Neural progenitor cell (in vitro differentiated cells): ENCODE data around the gene CCDC15. TPM values are rescaled to one million over a fixed set of nuclear protein-coding genes. Genes with fewer than 3 reads are reported as not detected.

ENCODE experiments used
- DNase-seq: peaks from one replicate; pipeline ENCODE4 v3.0.0-alpha.2; 2016; ENCODE audit warnings: low spot score
- H2AFZ ChIP-seq: fragments of 200-600 bp; sonication (generic); replicated peaks from 2 replicates; pipeline ENCODE4 v1.6.1; 2016; ENCODE audit warnings: antibody characterized with exemption
- H3F3A ChIP-seq: fragments of 200-600 bp; sonication (generic); 2 replicates; pipeline ENCODE4 v1.6.1; 2016; ENCODE audit warnings: antibody characterized with exemption, low read depth
- H3K27ac ChIP-seq: fragments of 200-600 bp; sonication (generic); 2 replicates; pipeline ENCODE4 v1.5.1; 2016; ENCODE audit warnings: mild to moderate bottlenecking
- H3K27me3 ChIP-seq: fragments of 200-600 bp; sonication (generic); 2 replicates; pipeline ENCODE4 v1.6.1; 2016; ENCODE audit warnings: mild to moderate bottlenecking, moderate library complexity
- H3K36me3 ChIP-seq: fragments of 200-600 bp; sonication (generic); 2 replicates; pipeline ENCODE4 v1.5.1; 2016
- H3K4me1 ChIP-seq: fragments of 200-600 bp; sonication (generic); 2 replicates; pipeline ENCODE4 v1.6.1; 2016; ENCODE audit warnings: mixed run types
- H3K4me2 ChIP-seq: fragments of 200-600 bp; sonication (generic); 2 replicates; pipeline ENCODE4 v1.6.1; 2016
- H3K4me3 ChIP-seq: fragments of 200-600 bp; sonication (generic); 2 replicates; pipeline ENCODE4 v1.5.1; 2016
- H3K79me2 ChIP-seq: fragments of 200-600 bp; sonication (generic); 2 replicates; pipeline ENCODE4 v1.6.1; 2016; ENCODE audit warnings: low read depth
- H3K9ac ChIP-seq: fragments of 200-600 bp; sonication (generic); 2 replicates; pipeline ENCODE4 v1.6.1; 2016
- H3K9me3 ChIP-seq: fragments of 200-600 bp; sonication (generic); 2 replicates; pipeline ENCODE4 v1.5.1; 2016; ENCODE audit warnings: low read depth
- H4K20me1 ChIP-seq: fragments of 200-600 bp; sonication (generic); 2 replicates; pipeline ENCODE4 v1.6.1; 2016; ENCODE audit warnings: low read depth
- H3K27ac Mint-ChIP-seq: 3 replicates; pipeline ENCODE4 v1.8.0; 2021; ENCODE audit warnings: mixed read lengths
- H3K27me3 Mint-ChIP-seq: 2 replicates; pipeline ENCODE4 v1.8.0; 2022; ENCODE audit warnings: low read depth, mild to moderate bottlenecking, inconsistent platforms, moderate library complexity, mixed read lengths; ENCODE audit not compliant: insufficient read depth
- H3K36me3 Mint-ChIP-seq: 3 replicates; pipeline ENCODE4 v1.8.0; 2021; ENCODE audit warnings: mixed read lengths
- H3K4me1 Mint-ChIP-seq: 3 replicates; pipeline ENCODE4 v1.8.0; 2021; ENCODE audit warnings: mixed read lengths
- H3K4me3 Mint-ChIP-seq: 3 replicates; pipeline ENCODE4 v1.8.0; 2021; ENCODE audit warnings: mild to moderate bottlenecking, moderate library complexity, mixed read lengths
- H3K9me3 Mint-ChIP-seq: 3 replicates; pipeline ENCODE4 v1.8.0; 2020; ENCODE audit warnings: mixed read lengths
- CTCF ChIP-seq: fragments of 200-600 bp; sonication (generic); IDR thresholded peaks from 2 replicates; pipeline ENCODE4 v1.5.1; 2017; ENCODE audit warnings: antibody characterized with exemption, mild to moderate bottlenecking
- EZH2 ChIP-seq: fragments of 200-600 bp; sonication (generic); IDR thresholded peaks from 2 replicates; pipeline ENCODE4 v1.6.1; 2017; ENCODE audit warnings: antibody characterized with exemption, mild to moderate bottlenecking, moderate library complexity
- EZH2phosphoT487 ChIP-seq: fragments of 200-600 bp; sonication (generic); IDR thresholded peaks from 2 replicates; pipeline ENCODE4 v1.6.1; 2017; ENCODE audit warnings: antibody characterized with exemption
- total RNA-seq: library from RNA; depleted of rRNA; stranded (reverse); fragments of >200 nt; gene quantifications from 2 replicates; pipeline ENCODE4 v1.2.3, GENCODE V29; 2015; ENCODE audit warnings: low replicate concordance

The CCDC15 gene
- total RNA-seq, 1 donor from 2014 or later: 11.2 TPM

- peaks cover 16% of the 10 kb centered on the region for H3K27me3 Mint-ChIP-seq
- DNase-seq: no peak
- Histone ChIP-seq H3K79me2 (no peaks in the 10 kb centered on the region), H3K27ac (no peak overlapping the region), H3K4me1 (peaks cover 4% of the 10 kb centered on the region), H3K27me3 (no peaks in the 10 kb centered on the region), H2AFZ (no peak overlapping the region), H3K4me3 (no peak overlapping the region), H3K9me3 (no peaks in the 10 kb centered on the region), H4K20me1 (no peaks in the 10 kb centered on the region), H3K9ac (no peak overlapping the region), H3F3A (no peaks in the 10 kb centered on the region), H3K36me3 (no peaks in the 10 kb centered on the region), H3K4me2 (no peak overlapping the region)
- TF ChIP-seq EZH2phosphoT487 (no peak), CTCF (no peak), EZH2 (no peak)
- H3K36me3 Mint-ChIP-seq: no peaks in the 10 kb centered on the region
- H3K27ac Mint-ChIP-seq: no peak overlapping the region
- peaks cover 7% of the 10 kb centered on the region for H3K4me1 Mint-ChIP-seq
- H3K4me3 Mint-ChIP-seq: no peak overlapping the region
- H3K9me3 Mint-ChIP-seq: no peaks in the 10 kb centered on the region
Measured at GRCh38 chr11:125078516-125079140, 124.6 kb downstream of the CCDC15 start.

- no peaks in the 10 kb centered on the region for H3K27me3 ChIP-seq
- H3K4me1 ChIP-seq: peaks cover 4% of the 10 kb centered on the region
- H3K79me2 ChIP-seq: no peaks in the 10 kb centered on the region
- Mint-ChIP-seq H3K27ac (no peak overlapping the region), H3K4me1 (peaks cover 7% of the 10 kb centered on the region), H3K27me3 (peaks cover 10% of the 10 kb centered on the region), H3K36me3 (no peaks in the 10 kb centered on the region), H3K9me3 (no peaks in the 10 kb centered on the region), H3K4me3 (no peak overlapping the region)
- H3K36me3 ChIP-seq: no peaks in the 10 kb centered on the region
- no peak overlapping the region for H3K4me2 ChIP-seq
- no peak overlapping the region for H3K27ac ChIP-seq
- no peak overlapping the region for H3K4me3 ChIP-seq
- H3F3A ChIP-seq: no peaks in the 10 kb centered on the region
- no peak overlapping the region for H2AFZ ChIP-seq
- no peak for TF ChIP-seq EZH2
- TF ChIP-seq EZH2phosphoT487: no peak
- H3K9me3 ChIP-seq: no peaks in the 10 kb centered on the region
- H3K9ac ChIP-seq: no peak overlapping the region
- no peaks in the 10 kb centered on the region for H4K20me1 ChIP-seq
- DNase-seq: no peak
Measured at GRCh38 chr11:125079151-125079877, 125.3 kb downstream of the CCDC15 start.

GRCh38 chr11:125079878-125080530, 126.0 kb downstream of the CCDC15 start:
- Histone ChIP-seq H3K36me3 (no peaks in the 10 kb centered on the region), H3K27ac (no peak overlapping the region), H3K9me3 (no peaks in the 10 kb centered on the region), H3K4me3 (no peak overlapping the region), H3K9ac (no peak overlapping the region), H2AFZ (no peak overlapping the region), H3K27me3 (no peaks in the 10 kb centered on the region), H3K4me2 (no peak overlapping the region), H3K79me2 (no peaks in the 10 kb centered on the region), H3K4me1 (peaks cover 4% of the 10 kb centered on the region), H3F3A (no peaks in the 10 kb centered on the region), H4K20me1 (no peaks in the 10 kb centered on the region)
- H3K27ac Mint-ChIP-seq: peak overlapping the region; percentile 51
- no peaks in the 10 kb centered on the region for H3K36me3 Mint-ChIP-seq
- no peaks in the 10 kb centered on the region for H3K9me3 Mint-ChIP-seq
- H3K27me3 Mint-ChIP-seq: peaks cover 10% of the 10 kb centered on the region
- no peak for TF ChIP-seq EZH2
- no peak for TF ChIP-seq CTCF
- no peak for TF ChIP-seq EZH2phosphoT487
- H3K4me3 Mint-ChIP-seq: no peak overlapping the region
- peaks cover 7% of the 10 kb centered on the region for H3K4me1 Mint-ChIP-seq
- DNase-seq: no peak
